Measurements from ENCODE around the gene TBL2. TPM values are rescaled to one million over a fixed set of nuclear protein-coding genes. Genes with fewer than 3 reads are reported as not detected.
A peak's percentile ranks its signal among the peaks of the same experiment; 100 is the strongest.

Gene TBL2
- total and polyA plus RNA-seq, 2 donors (not counting 1 experiment from before 2014, with no cell fraction given), result 15.1 to 34.6 TPM

- H3K9me3 ChIP-seq (ENCODE audit: control extremely low read depth in 1 of 3, control insufficient read depth in 2 of 3, insufficient read depth in 1 of 3, low read length in 2 of 3), result no peaks in the 10 kb centered on the region
- H3K4me3 Mint-ChIP-seq, result peak overlapping the region; percentile 94
- peak overlapping the region; percentile 94 for H2AFZ ChIP-seq (ENCODE audit: insufficient read depth, low read depth, low read length, poor library complexity, severe bottlenecking)
- DNase-seq (no peak), ATAC-seq (ENCODE audit: low read depth) (no peak)
- no peaks in the 10 kb centered on the region for H3K27me3 ChIP-seq (replicated peaks in 1 of 4; ENCODE audit: control extremely low read depth in 1 of 4, control insufficient read depth in 3 of 4, insufficient read depth in 4 of 4, low read length in 3 of 4)
- WGBS (ENCODE audit: insufficient coverage), result 19% methylated on average over 29 of the region's 32 CpGs
- ChIA-PET POLR2A (interaction anchor here (0.6 to 1.0 kb wide), 5 partner anchors 19 to 59 kb away, joined by 3 to 10 read pairs (median 4); partner anchors contain the start of gene BAZ1B), CTCF (interaction anchor here (0.6 to 1.7 kb wide), 6 partner anchors 12 to 90 kb away, joined by 3 to 5 read pairs (median 4); partner anchors contain the start of genes BAZ1B and VPS37D)
- H3K4me3 ChIP-seq (ENCODE audit: control extremely low read depth in 1 of 5, extremely low read depth in 1 of 5, insufficient read depth in 1 of 5, low read depth in 2 of 5, low read length in 4 of 5), result peak overlapping the region; percentile 61 to 90 (median 81)
- peak overlapping the region; percentile 94 for H3K9ac ChIP-seq (ENCODE audit: low read length)
- peaks cover 35% of the 10 kb centered on the region for H3K79me2 ChIP-seq (ENCODE audit: control insufficient read depth, insufficient read depth, low read length)
- H4K20me1 ChIP-seq (ENCODE audit: control insufficient read depth, insufficient read depth, low read length, poor library complexity, severe bottlenecking), result no peaks in the 10 kb centered on the region
- no peak for TF ChIP-seq CTCF (IDR thresholded peaks at IDR 0.05)
- TF ChIP-seq EZH2 (IDR thresholded peaks at IDR 0.05; ENCODE audit: borderline replicate concordance, insufficient read depth, low read depth, low read length, poor library complexity, severe bottlenecking), result no peak
- H3K36me3 ChIP-seq (replicated peaks in 1 of 2; ENCODE audit: control extremely low read depth in 1 of 2, control insufficient read depth in 1 of 2, extremely low read depth in 1 of 2, insufficient read depth in 2 of 2, low read length in 1 of 2), result peaks cover 0 to 21% of the 10 kb centered on the region in 2 experiments
- H3K27me3 Mint-ChIP-seq, result no peaks in the 10 kb centered on the region
- peak overlapping the region; percentile 73 to 93 for H3K27ac ChIP-seq (ENCODE audit: low read length in 2 of 2)
- peak overlapping the region; percentile 88 for H3K27ac Mint-ChIP-seq
- no peaks in the 10 kb centered on the region for H3K9me3 Mint-ChIP-seq (ENCODE audit: insufficient read depth)
- intact Hi-C loops (cut with micrococcal nuclease), result loop anchor here (1.0 kb wide), 7 partner anchors 20 to 161 kb away; partner anchors contain the start of genes ABHD11, BAZ1B, BCL7B and BUD23
- peak overlapping the region; percentile 98 for H3K4me2 ChIP-seq (replicated peaks; ENCODE audit: low read depth, low read length, poor library complexity, severe bottlenecking)
- H3K4me1 ChIP-seq (ENCODE audit: control insufficient read depth in 2 of 2, insufficient read depth in 2 of 2, low read length in 2 of 2), result peaks cover 11 to 21% of the 10 kb centered on the region in 2 donors
- peaks cover 20% of the 10 kb centered on the region for H3K4me1 Mint-ChIP-seq
Measured at GRCh38 chr7:73577627-73578341, 595 bp downstream of the TBL2 start.

- Mint-ChIP-seq H3K27ac (no peak overlapping the region), H3K27me3 (no peaks in the 10 kb centered on the region), H3K4me3 (no peak overlapping the region), H3K9me3 (ENCODE audit: insufficient read depth) (no peaks in the 10 kb centered on the region), H3K4me1 (peaks cover 15% of the 10 kb centered on the region)
- CTCF ChIA-PET, result no interaction called here
- DNase-seq (no peak), ATAC-seq (ENCODE audit: low read depth) (no peak)
- Histone ChIP-seq H2AFZ (ENCODE audit: insufficient read depth, low read depth, low read length, poor library complexity, severe bottlenecking) (no peak overlapping the region), H4K20me1 (ENCODE audit: control insufficient read depth, insufficient read depth, low read length, poor library complexity, severe bottlenecking) (no peaks in the 10 kb centered on the region), H3K4me3 (ENCODE audit: control extremely low read depth in 1 of 5, extremely low read depth in 1 of 5, insufficient read depth in 1 of 5, low read depth in 2 of 5, low read length in 4 of 5) (no peak overlapping the region), H3K4me2 (replicated peaks; ENCODE audit: low read depth, low read length, poor library complexity, severe bottlenecking) (no peak overlapping the region), H3K79me2 (ENCODE audit: control insufficient read depth, insufficient read depth, low read length) (peaks cover 35% of the 10 kb centered on the region), H3K9ac (ENCODE audit: low read length) (no peak overlapping the region), H3K27me3 (replicated peaks in 1 of 4; ENCODE audit: control extremely low read depth in 1 of 4, control insufficient read depth in 3 of 4, insufficient read depth in 4 of 4, low read length in 3 of 4) (no peaks in the 10 kb centered on the region), H3K36me3 (replicated peaks in 1 of 2; ENCODE audit: control extremely low read depth in 1 of 2, control insufficient read depth in 1 of 2, extremely low read depth in 1 of 2, insufficient read depth in 2 of 2, low read length in 1 of 2) (peaks cover 0 to 59% of the 10 kb centered on the region in 2 experiments), H3K27ac (ENCODE audit: low read length in 2 of 2) (no peak overlapping the region), H3K4me1 (ENCODE audit: control insufficient read depth in 2 of 2, insufficient read depth in 2 of 2, low read length in 2 of 2) (peaks cover 8 to 13% of the 10 kb centered on the region in 2 donors), H3K9me3 (ENCODE audit: control extremely low read depth in 1 of 3, control insufficient read depth in 2 of 3, insufficient read depth in 1 of 3, low read length in 2 of 3) (no peaks in the 10 kb centered on the region)
- TF ChIP-seq EZH2 (IDR thresholded peaks at IDR 0.05; ENCODE audit: borderline replicate concordance, insufficient read depth, low read depth, low read length, poor library complexity, severe bottlenecking) (no peak), CTCF (IDR thresholded peaks at IDR 0.05) (no peak)
- POLR2A ChIA-PET, result no interaction called here
- WGBS (ENCODE audit: insufficient coverage), result 99% methylated on average over 11 of the region's 11 CpGs
- intact Hi-C loops (cut with micrococcal nuclease), result no loop called here
Measured at GRCh38 chr7:73573791-73574190, 4.6 kb downstream of the TBL2 start.
